ENCODE data around the gene TRIM67. TPM values are rescaled to one million over a fixed set of nuclear protein-coding genes. Genes with fewer than 3 reads are reported as not detected.
A peak's percentile ranks its signal among the peaks of the same experiment; 100 is the strongest.

Gene TRIM67
- total and polyA plus RNA-seq, 2 experiments from 2014 or later, result not detected

DNA sequence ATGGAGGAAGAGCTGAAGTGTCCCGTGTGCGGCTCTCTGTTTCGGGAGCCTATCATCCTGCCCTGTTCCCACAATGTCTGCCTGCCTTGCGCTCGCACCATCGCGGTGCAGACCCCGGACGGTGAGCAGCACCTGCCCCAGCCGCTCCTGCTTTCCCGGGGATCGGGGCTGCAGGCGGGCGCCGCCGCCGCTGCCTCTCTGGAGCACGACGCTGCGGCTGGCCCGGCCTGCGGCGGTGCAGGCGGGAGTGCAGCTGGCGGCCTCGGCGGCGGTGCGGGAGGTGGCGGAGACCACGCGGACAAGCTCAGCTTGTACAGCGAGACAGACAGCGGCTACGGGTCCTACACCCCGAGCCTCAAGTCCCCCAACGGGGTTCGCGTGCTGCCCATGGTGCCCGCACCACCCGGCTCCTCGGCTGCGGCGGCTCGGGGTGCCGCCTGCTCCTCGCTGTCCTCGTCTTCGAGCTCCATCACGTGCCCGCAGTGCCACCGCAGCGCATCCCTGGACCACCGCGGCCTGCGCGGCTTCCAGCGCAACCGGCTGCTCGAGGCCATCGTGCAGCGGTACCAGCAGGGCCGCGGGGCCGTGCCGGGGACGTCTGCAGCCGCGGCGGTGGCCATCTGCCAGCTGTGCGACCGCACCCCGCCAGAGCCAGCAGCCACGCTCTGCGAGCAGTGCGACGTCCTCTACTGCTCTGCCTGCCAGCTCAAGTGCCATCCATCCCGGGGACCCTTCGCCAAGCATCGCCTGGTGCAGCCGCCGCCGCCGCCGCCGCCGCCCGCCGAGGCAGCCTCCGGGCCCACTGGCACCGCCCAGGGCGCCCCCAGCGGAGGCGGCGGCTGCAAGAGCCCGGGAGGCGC, 1.3 kb downstream of the TRIM67 start:
- H2AFZ ChIP-seq, result no peak overlapping the region
- no peaks in the 10 kb centered on the region for H3K9me2 ChIP-seq (ENCODE audit: insufficient read depth)
- peak; percentile 73 for TF ChIP-seq EZH2 (IDR thresholded peaks at IDR 0.05; ENCODE audit: insufficient read depth, poor library complexity, severe bottlenecking)
- no peak for TF ChIP-seq EZH2phosphoT487 (IDR thresholded peaks at IDR 0.05; ENCODE audit: insufficient read depth, low read depth)
- no peaks in the 10 kb centered on the region for H4K20me1 ChIP-seq (ENCODE audit: insufficient read depth)
- no peak overlapping the region for H3K9ac ChIP-seq
- H3K27me3 ChIP-seq (replicated peaks; ENCODE audit: insufficient read depth), result peaks cover 47% of the 10 kb centered on the region
- H3F3A ChIP-seq (ENCODE audit: insufficient read depth), result no peaks in the 10 kb centered on the region
- 0 out of 2 replicates have a peak, but pooled peaks cover 3% of the 10 kb centered on the region for H3K4me1 ChIP-seq (ENCODE audit: insufficient read depth)
- in situ Hi-C loops (cut with MboI), result no loop called here
- no peaks in the 10 kb centered on the region for H3K36me3 ChIP-seq (ENCODE audit: low read depth)
- H3K27ac ChIP-seq, result no peak overlapping the region
- H3K79me2 ChIP-seq (ENCODE audit: insufficient read depth), result no peaks in the 10 kb centered on the region
- H3K4me3 ChIP-seq, result 0 out of 2 replicates have a peak overlapping the region, but pooled peaks have one; percentile 50
- 6% methylated on average over 52 to 78 of the region's 97 CpGs for WGBS, 2 experiments (ENCODE audit: low coverage in 1 of 2, low lambda C conversion rate in 2 of 2, missing lambda C conversion rate in 2 of 2)
- H3K9me3 ChIP-seq (ENCODE audit: low read depth), result no peaks in the 10 kb centered on the region
- DNase-seq, result peak; percentile 14
- H3K4me2 ChIP-seq (ENCODE audit: unreplicated experiment), result peak overlapping the region; percentile 51

DNA sequence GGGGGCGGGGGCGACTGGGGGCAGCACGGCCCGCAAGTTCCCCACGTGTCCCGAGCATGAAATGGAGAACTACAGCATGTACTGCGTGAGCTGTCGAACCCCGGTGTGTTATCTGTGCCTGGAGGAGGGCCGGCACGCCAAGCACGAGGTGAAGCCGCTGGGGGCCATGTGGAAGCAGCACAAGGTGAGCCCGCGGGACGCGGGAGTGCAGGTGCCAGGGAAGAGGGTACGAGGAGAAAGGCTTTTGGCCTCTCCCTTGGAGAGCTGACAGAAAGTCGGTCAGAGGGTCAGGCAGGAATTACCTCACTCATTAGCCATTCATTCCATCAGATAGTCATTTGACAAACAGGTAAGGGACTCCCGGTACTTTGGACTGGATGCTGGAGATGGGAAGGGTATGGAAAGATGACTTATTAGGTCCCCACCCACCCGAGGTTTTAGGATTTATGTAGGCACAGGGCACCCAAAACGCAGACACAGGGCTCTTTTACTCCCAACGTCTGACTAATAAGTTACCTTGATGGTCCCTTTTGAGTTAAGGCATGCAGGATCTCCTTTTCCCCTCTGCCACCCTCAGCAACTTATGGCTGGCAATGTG, 2.1 kb downstream of the TRIM67 start:
- no peak overlapping the region for H3K4me3 ChIP-seq
- TF ChIP-seq EZH2phosphoT487 (IDR thresholded peaks at IDR 0.05; ENCODE audit: insufficient read depth, low read depth), result 0 out of 2 replicates have a peak, but pooled peaks have one; percentile 16
- no peak for TF ChIP-seq EZH2 (IDR thresholded peaks at IDR 0.05; ENCODE audit: insufficient read depth, poor library complexity, severe bottlenecking)
- no peaks in the 10 kb centered on the region for H3K79me2 ChIP-seq (ENCODE audit: insufficient read depth)
- in situ Hi-C loops (cut with MboI), result no loop called here
- no peak overlapping the region for H3K4me2 ChIP-seq (ENCODE audit: unreplicated experiment)
- H4K20me1 ChIP-seq (ENCODE audit: insufficient read depth), result no peaks in the 10 kb centered on the region
- no peaks in the 10 kb centered on the region for H3K36me3 ChIP-seq (ENCODE audit: low read depth)
- no peaks in the 10 kb centered on the region for H3K9me3 ChIP-seq (ENCODE audit: low read depth)
- H3K9ac ChIP-seq, result no peak overlapping the region
- H3K9me2 ChIP-seq (ENCODE audit: insufficient read depth), result no peaks in the 10 kb centered on the region
- H3F3A ChIP-seq (ENCODE audit: insufficient read depth), result no peaks in the 10 kb centered on the region
- no peak for DNase-seq
- H2AFZ ChIP-seq, result no peak overlapping the region
- H3K4me1 ChIP-seq (ENCODE audit: insufficient read depth), result 0 out of 2 replicates have a peak, but pooled peaks cover 3% of the 10 kb centered on the region
- 17 to 21% methylated on average over 20 to 23 of the region's 23 CpGs for WGBS, 2 experiments (ENCODE audit: low coverage in 1 of 2, low lambda C conversion rate in 2 of 2, missing lambda C conversion rate in 2 of 2)
- H3K27ac ChIP-seq, result no peak overlapping the region
- H3K27me3 ChIP-seq (replicated peaks; ENCODE audit: insufficient read depth), result peaks cover 47% of the 10 kb centered on the region

DNA sequence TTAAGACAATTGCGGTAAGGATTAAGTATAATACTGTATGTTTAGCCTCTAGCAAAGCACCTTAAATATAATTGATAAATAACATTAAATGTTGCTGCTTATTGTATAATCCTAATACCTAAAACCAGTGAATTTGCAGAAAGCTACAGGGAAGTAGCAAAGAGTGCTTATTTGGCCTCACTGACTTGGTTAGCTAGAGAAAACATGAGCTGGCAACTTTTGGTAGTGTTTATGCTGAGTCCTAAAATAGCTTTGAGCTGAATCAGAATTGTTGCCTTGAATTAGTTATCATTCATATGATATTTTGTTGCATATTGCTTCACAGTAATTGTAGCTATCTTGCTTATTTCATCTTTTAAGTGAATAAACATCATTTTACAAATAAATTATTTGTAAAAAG, 3.5 kb downstream of the TRIM67 start:
- in situ Hi-C loops (cut with MboI), result no loop called here
- Histone ChIP-seq H3F3A (ENCODE audit: insufficient read depth) (no peaks in the 10 kb centered on the region), H3K27ac (no peak overlapping the region), H3K9me3 (ENCODE audit: low read depth) (no peaks in the 10 kb centered on the region), H3K36me3 (ENCODE audit: low read depth) (no peaks in the 10 kb centered on the region), H3K4me3 (no peak overlapping the region), H3K4me2 (ENCODE audit: unreplicated experiment) (no peak overlapping the region), H3K9me2 (ENCODE audit: insufficient read depth) (no peaks in the 10 kb centered on the region), H4K20me1 (ENCODE audit: insufficient read depth) (no peaks in the 10 kb centered on the region), H3K27me3 (replicated peaks; ENCODE audit: insufficient read depth) (peaks cover 37% of the 10 kb centered on the region), H3K79me2 (ENCODE audit: insufficient read depth) (no peaks in the 10 kb centered on the region), H3K9ac (no peak overlapping the region), H2AFZ (no peak overlapping the region), H3K4me1 (ENCODE audit: insufficient read depth) (0 out of 2 replicates have a peak, but pooled peaks cover 3% of the 10 kb centered on the region)
- TF ChIP-seq EZH2 (IDR thresholded peaks at IDR 0.05; ENCODE audit: insufficient read depth, poor library complexity, severe bottlenecking) (no peak), EZH2phosphoT487 (IDR thresholded peaks at IDR 0.05; ENCODE audit: insufficient read depth, low read depth) (no peak)
- 88 to 97% methylated on average over 1 of the region's 1 CpG for WGBS, 2 experiments (ENCODE audit: low coverage in 1 of 2, low lambda C conversion rate in 2 of 2, missing lambda C conversion rate in 2 of 2)
- peak; percentile 19 for DNase-seq

DNA sequence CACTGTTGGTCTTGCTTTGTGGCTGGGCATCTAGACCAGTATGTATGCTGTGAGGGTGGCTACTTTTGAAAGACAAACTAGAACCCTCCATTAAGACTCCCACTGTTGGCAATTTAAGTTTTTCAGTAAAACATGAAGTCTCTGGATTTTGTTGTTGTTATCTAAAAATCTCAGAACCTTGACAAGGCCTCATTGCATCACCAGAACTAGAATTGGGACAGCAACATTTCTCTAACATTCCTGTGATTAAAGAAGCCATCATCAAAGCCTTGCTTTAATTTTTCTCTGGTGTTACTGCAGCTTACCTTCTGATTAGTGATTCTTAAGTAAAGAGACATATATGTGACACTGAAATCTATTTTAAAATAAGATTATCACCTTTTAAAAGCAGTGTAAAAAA, 4.5 kb downstream of the TRIM67 start:
- no peaks in the 10 kb centered on the region for H3K9me3 ChIP-seq (ENCODE audit: low read depth)
- H3K4me3 ChIP-seq, result no peak overlapping the region
- H3K27me3 ChIP-seq (replicated peaks; ENCODE audit: insufficient read depth), result peaks cover 28% of the 10 kb centered on the region
- H3K79me2 ChIP-seq (ENCODE audit: insufficient read depth), result no peaks in the 10 kb centered on the region
- in situ Hi-C loops (cut with MboI), result no loop called here
- no peak overlapping the region for H3K4me2 ChIP-seq (ENCODE audit: unreplicated experiment)
- H3F3A ChIP-seq (ENCODE audit: insufficient read depth), result no peaks in the 10 kb centered on the region
- 0 out of 2 replicates have a peak, but pooled peaks cover 3% of the 10 kb centered on the region for H3K4me1 ChIP-seq (ENCODE audit: insufficient read depth)
- H3K9ac ChIP-seq, result no peak overlapping the region
- no peak overlapping the region for H3K27ac ChIP-seq
- TF ChIP-seq EZH2 (IDR thresholded peaks at IDR 0.05; ENCODE audit: insufficient read depth, poor library complexity, severe bottlenecking) (no peak), EZH2phosphoT487 (IDR thresholded peaks at IDR 0.05; ENCODE audit: insufficient read depth, low read depth) (no peak)
- no peaks in the 10 kb centered on the region for H4K20me1 ChIP-seq (ENCODE audit: insufficient read depth)
- H3K36me3 ChIP-seq (ENCODE audit: low read depth), result no peaks in the 10 kb centered on the region
- H2AFZ ChIP-seq, result no peak overlapping the region
- no peaks in the 10 kb centered on the region for H3K9me2 ChIP-seq (ENCODE audit: insufficient read depth)
- no peak for DNase-seq
